ENCODE data around the gene SPRR2G. TPM values are rescaled to one million over a fixed set of nuclear protein-coding genes. Genes with fewer than 3 reads are reported as not detected.

SPRR2G gene
- total RNA-seq, 1 experiment from 2014 or later: not detected

DNA sequence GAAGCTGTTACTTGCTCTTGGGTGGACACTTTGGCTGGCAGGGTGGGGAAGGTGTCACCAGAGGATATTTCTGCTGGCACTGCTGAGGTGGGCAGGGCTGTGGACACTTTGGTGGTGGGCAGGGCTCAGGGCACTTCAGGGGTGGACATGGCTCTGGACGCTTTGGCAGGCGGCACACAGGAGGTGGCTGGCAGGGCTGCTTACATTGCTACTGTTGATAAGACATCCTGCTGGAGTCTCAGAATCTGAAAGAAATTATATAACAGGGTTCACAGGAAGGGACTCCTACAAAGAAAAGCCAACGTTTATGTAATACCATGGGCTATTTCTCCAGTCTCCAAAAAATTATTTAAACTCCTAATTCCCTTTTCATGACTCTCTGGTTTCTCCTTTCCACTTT is 10.2 kb downstream of the SPRR2G start:
- CTCF ChIA-PET: interaction anchor here (0.7 kb wide), 1 partner anchor 1065 kb away, joined by 3 read pairs; no protein-coding TSS in a partner anchor
- ATAC-seq (no peak), DNase-seq (ENCODE audit: low read depth, low spot score) (no peak)
- H3K4me3 ChIP-seq (ENCODE audit: low read depth in 2 of 2, low read length in 2 of 2): no peak overlapping the region
- no peaks in the 10 kb centered on the region for H3K36me3 ChIP-seq (ENCODE audit: control insufficient read depth, insufficient read depth, low read length)
- no peaks in the 10 kb centered on the region for H3K9me3 ChIP-seq (ENCODE audit: control insufficient read depth, insufficient read depth, low read depth, low read length)
- intact Hi-C loops (cut with micrococcal nuclease; ENCODE audit: unreplicated experiment) (loop anchor here (10.0 kb wide), 1 partner anchor 64 kb away; the partner anchor contains the start of gene LELP1), in situ Hi-C loops (cut with HindIII; ENCODE audit: low pct_unique_long_range_greater_than_20kb, low sequenced_read_pairs) (no loop called here)
- H3K4me1 ChIP-seq (ENCODE audit: control insufficient read depth, insufficient read depth, low read length): no peaks in the 10 kb centered on the region
- H3K27ac ChIP-seq (ENCODE audit: low read length): no peak overlapping the region
- POLR2A ChIA-PET: no interaction called here
- TF ChIP-seq POLR2AphosphoS5 (IDR thresholded peaks at IDR 0.05; ENCODE audit: low read depth, low read length) (no peak), SIN3A (IDR thresholded peaks at IDR 0.05; ENCODE audit: borderline replicate concordance, insufficient read depth, low read depth, low read length) (no peak), TCF7L2 (IDR thresholded peaks at IDR 0.05; ENCODE audit: low read depth, low read length) (no peak)
- TF ChIP-seq, protein P1, sequence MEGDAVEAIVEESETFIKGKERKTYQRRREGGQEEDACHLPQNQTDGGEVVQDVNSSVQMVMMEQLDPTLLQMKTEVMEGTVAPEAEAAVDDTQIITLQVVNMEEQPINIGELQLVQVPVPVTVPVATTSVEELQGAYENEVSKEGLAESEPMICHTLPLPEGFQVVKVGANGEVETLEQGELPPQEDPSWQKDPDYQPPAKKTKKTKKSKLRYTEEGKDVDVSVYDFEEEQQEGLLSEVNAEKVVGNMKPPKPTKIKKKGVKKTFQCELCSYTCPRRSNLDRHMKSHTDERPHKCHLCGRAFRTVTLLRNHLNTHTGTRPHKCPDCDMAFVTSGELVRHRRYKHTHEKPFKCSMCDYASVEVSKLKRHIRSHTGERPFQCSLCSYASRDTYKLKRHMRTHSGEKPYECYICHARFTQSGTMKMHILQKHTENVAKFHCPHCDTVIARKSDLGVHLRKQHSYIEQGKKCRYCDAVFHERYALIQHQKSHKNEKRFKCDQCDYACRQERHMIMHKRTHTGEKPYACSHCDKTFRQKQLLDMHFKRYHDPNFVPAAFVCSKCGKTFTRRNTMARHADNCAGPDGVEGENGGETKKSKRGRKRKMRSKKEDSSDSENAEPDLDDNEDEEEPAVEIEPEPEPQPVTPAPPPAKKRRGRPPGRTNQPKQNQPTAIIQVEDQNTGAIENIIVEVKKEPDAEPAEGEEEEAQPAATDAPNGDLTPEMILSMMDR (IDR thresholded peaks at IDR 0.05): no peak
- TF ChIP-seq, protein P2, sequence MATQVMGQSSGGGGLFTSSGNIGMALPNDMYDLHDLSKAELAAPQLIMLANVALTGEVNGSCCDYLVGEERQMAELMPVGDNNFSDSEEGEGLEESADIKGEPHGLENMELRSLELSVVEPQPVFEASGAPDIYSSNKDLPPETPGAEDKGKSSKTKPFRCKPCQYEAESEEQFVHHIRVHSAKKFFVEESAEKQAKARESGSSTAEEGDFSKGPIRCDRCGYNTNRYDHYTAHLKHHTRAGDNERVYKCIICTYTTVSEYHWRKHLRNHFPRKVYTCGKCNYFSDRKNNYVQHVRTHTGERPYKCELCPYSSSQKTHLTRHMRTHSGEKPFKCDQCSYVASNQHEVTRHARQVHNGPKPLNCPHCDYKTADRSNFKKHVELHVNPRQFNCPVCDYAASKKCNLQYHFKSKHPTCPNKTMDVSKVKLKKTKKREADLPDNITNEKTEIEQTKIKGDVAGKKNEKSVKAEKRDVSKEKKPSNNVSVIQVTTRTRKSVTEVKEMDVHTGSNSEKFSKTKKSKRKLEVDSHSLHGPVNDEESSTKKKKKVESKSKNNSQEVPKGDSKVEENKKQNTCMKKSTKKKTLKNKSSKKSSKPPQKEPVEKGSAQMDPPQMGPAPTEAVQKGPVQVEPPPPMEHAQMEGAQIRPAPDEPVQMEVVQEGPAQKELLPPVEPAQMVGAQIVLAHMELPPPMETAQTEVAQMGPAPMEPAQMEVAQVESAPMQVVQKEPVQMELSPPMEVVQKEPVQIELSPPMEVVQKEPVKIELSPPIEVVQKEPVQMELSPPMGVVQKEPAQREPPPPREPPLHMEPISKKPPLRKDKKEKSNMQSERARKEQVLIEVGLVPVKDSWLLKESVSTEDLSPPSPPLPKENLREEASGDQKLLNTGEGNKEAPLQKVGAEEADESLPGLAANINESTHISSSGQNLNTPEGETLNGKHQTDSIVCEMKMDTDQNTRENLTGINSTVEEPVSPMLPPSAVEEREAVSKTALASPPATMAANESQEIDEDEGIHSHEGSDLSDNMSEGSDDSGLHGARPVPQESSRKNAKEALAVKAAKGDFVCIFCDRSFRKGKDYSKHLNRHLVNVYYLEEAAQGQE (IDR thresholded peaks at IDR 0.05; ENCODE audit: insufficient read depth in 1 of 2, low read depth in 2 of 2, low read length in 1 of 2): no peak
- no TSS peak for BruUV-seq (replicated peaks)
- peaks cover 5% of the 10 kb centered on the region for H3K27me3 ChIP-seq (ENCODE audit: control insufficient read depth, insufficient read depth, low read length)

DNA sequence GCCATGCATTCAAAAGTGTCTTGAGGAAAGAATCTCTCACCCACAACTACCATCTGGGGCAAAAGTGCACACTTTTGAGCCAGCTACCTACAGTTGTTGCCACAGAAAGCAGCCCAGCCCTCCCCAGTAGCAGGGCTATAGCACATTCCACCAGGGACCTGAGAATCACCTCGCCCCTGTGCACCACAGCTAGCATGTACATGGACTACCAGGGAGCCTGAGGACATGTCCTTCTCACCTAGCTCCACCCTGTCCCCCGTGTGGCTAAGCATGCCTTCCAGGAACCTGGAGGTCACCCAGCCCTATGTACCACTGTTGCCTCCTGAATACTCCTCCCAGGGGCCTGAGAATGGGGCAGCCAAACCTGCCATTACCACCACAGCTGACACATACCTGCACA is 16.9 kb downstream of the SPRR2G start:
- Histone ChIP-seq H3K27me3 (ENCODE audit: control insufficient read depth, insufficient read depth, low read length) (no peaks in the 10 kb centered on the region; the same call in 1 of the 2 replicates), H3K27ac (ENCODE audit: low read length) (no peak overlapping the region), H3K4me1 (ENCODE audit: control insufficient read depth, insufficient read depth, low read length) (no peaks in the 10 kb centered on the region), H3K9me3 (ENCODE audit: control insufficient read depth, insufficient read depth, low read depth, low read length) (no peaks in the 10 kb centered on the region), H3K36me3 (ENCODE audit: control insufficient read depth, insufficient read depth, low read length) (no peaks in the 10 kb centered on the region), H3K4me3 (ENCODE audit: low read depth in 2 of 2, low read length in 2 of 2) (no peak overlapping the region)
- CTCF ChIA-PET: no interaction called here
- no peak for DNase-seq (ENCODE audit: low read depth, low spot score)
- POLR2A ChIA-PET: no interaction called here
- TF ChIP-seq POLR2AphosphoS5 (IDR thresholded peaks at IDR 0.05; ENCODE audit: low read depth, low read length): no peak
- TF ChIP-seq, protein P2 (IDR thresholded peaks at IDR 0.05; ENCODE audit: insufficient read depth in 1 of 2, low read depth in 2 of 2, low read length in 1 of 2): no peak
- no peak for TF ChIP-seq SIN3A (IDR thresholded peaks at IDR 0.05; ENCODE audit: borderline replicate concordance, insufficient read depth, low read depth, low read length)
- TF ChIP-seq, protein P1 (IDR thresholded peaks at IDR 0.05): no peak
- TF ChIP-seq TCF7L2 (IDR thresholded peaks at IDR 0.05; ENCODE audit: low read depth, low read length): no peak
- ATAC-seq: no peak
- BruUV-seq (replicated peaks): no TSS peak
- in situ Hi-C loops (cut with HindIII; ENCODE audit: low pct_unique_long_range_greater_than_20kb, low sequenced_read_pairs) (no loop called here), intact Hi-C loops (cut with micrococcal nuclease; ENCODE audit: unreplicated experiment) (no loop called here)
